Neural progenitor cell (in vitro differentiated cells): ENCODE data around the gene PHPT1.

Experiments
- CTCF ChIP-seq: fragments of 200-600 bp; sonication (generic); IDR thresholded peaks from 2 replicates; pipeline ENCODE4 v1.5.1; 2017; ENCODE audit warnings: antibody characterized with exemption, mild to moderate bottlenecking
- EZH2 ChIP-seq: fragments of 200-600 bp; sonication (generic); IDR thresholded peaks from 2 replicates; pipeline ENCODE4 v1.6.1; 2017; ENCODE audit warnings: antibody characterized with exemption, mild to moderate bottlenecking, moderate library complexity
- EZH2phosphoT487 ChIP-seq: fragments of 200-600 bp; sonication (generic); IDR thresholded peaks from 2 replicates; pipeline ENCODE4 v1.6.1; 2017; ENCODE audit warnings: antibody characterized with exemption

- TF ChIP-seq CTCF = no peak
- TF ChIP-seq EZH2phosphoT487 = no peak
- TF ChIP-seq EZH2 = no peak
These were observed 19.4 kb downstream of the PHPT1 start for GRCh38 chr9:136868644-136869043.
